Lung (tissue), 12 donors: ENCODE results near the gene KIN. TPM values are rescaled to one million over a fixed set of nuclear protein-coding genes. Genes with fewer than 3 reads are reported as not detected.

ENCODE experiments used
- ATAC-seq: fragments of 200-7000 bp; cut with Tn5 transposase; one replicate; pipeline ENCODE4 v1.9.1; 2020; ENCODE audit warnings: moderate number of reproducible peaks; ENCODE audit not compliant: insufficient read depth, low FRiP score
- DNase-seq, 3 donors: peaks; one replicate each; pipeline ENCODE4 v3.0.0-alpha.2; 2013 to 2017
- H3K27ac ChIP-seq, 2 donors: one replicate each; pipeline ENCODE4 v1.5.1; 2013; ENCODE audit warnings: mild to moderate bottlenecking in 2 of 2, moderate library complexity in 2 of 2, control low read depth in 1 of 2, inconsistent platforms in 1 of 2, low read depth in 1 of 2, low read length in 1 of 2
- H3K27me3 ChIP-seq, 3 donors: one replicate each; pipeline ENCODE4 v1.5.1; 2013; ENCODE audit warnings: low read length in 2 of 3; ENCODE audit not compliant: control insufficient read depth in 3 of 3, insufficient read depth in 3 of 3
- H3K36me3 ChIP-seq, 4 donors: one replicate each; pipeline ENCODE4 v1.5.1; 2013; ENCODE audit warnings: low read length in 4 of 4, mild to moderate bottlenecking in 1 of 4, moderate library complexity in 1 of 4; ENCODE audit not compliant: control insufficient read depth in 4 of 4, insufficient read depth in 4 of 4
- H3K4me1 ChIP-seq, 5 donors: one replicate each; pipeline ENCODE4 v1.5.1; 2013; ENCODE audit warnings: low read length in 5 of 5, mild to moderate bottlenecking in 2 of 5, moderate library complexity in 1 of 5; ENCODE audit not compliant: control insufficient read depth in 5 of 5, insufficient read depth in 5 of 5
- H3K4me3 ChIP-seq: one replicate; pipeline ENCODE4 v1.5.1; 2013; ENCODE audit warnings: mild to moderate bottlenecking, control low read depth, moderate library complexity
- H3K9ac ChIP-seq, 2 donors: one replicate each; pipeline ENCODE4 v1.5.1; 2013; ENCODE audit warnings: low read length in 2 of 2, control low read depth in 1 of 2; ENCODE audit not compliant: insufficient read depth in 1 of 2
- H3K9me3 ChIP-seq, 4 donors: one replicate each; pipeline ENCODE4 v1.5.1; 2013; ENCODE audit warnings: low read length in 3 of 4, mild to moderate bottlenecking in 1 of 4, moderate library complexity in 1 of 4; ENCODE audit not compliant: control insufficient read depth in 4 of 4, insufficient read depth in 3 of 4
- WGBS, 2 donors: extraction: QIAGEN DNeasy Blood & Tissue Kit; methylation state at CpG; one replicate each; pipeline ENCODE4 v1.1.7; 2013; 5-methylcytosine and 5-hydroxymethylcytosine counted together
- polyA plus RNA-seq, 2 donors: library from polyadenylated mRNA; stranded (reverse); fragments of 200-250 nt; gene quantifications; one replicate each; pipeline ENCODE4 v1.2.1, GENCODE V29; 2013
- total RNA-seq, 2 donors: library from RNA; depleted of rRNA in 1 of 2; stranded (reverse); fragments of >200 nt in 1 of 2; gene quantifications; one replicate each; pipeline ENCODE4 v1.2.1, GENCODE V29; 2014 to 2021
- TF ChIP-seq, protein P1 (sequence below): IDR thresholded peaks from 2 replicates; pipeline ENCODE4 v1.5.1; 2012; ENCODE audit warnings: mild to moderate bottlenecking; ENCODE audit errors: control extremely low read depth, extremely low read depth
- donor health status: control.
- donor health status: control.
- donor health status: Bipolar disorder and iron deficiency.
- donor health status: healthy.
- donor health status: DM: yes; HTN: yes; CAD: no.

Gene KIN
- total and polyA plus RNA-seq, 4 donors: 6.0 to 15.9 (median 9.8) TPM

GRCh38 chr10:7702288-7702812 is 85.4 kb downstream of the KIN start:
- H3K4me1 ChIP-seq: no peaks in the 10 kb centered on the region
- no peaks in the 10 kb centered on the region for H3K9me3 ChIP-seq
- no peaks in the 10 kb centered on the region for H3K27me3 ChIP-seq
- no peak overlapping the region for H3K27ac ChIP-seq
- no peaks in the 10 kb centered on the region for H3K36me3 ChIP-seq
- 86 to 93% methylated on average over 4 of the region's 4 CpGs for WGBS, 2 donors
- TF ChIP-seq, protein P1, sequence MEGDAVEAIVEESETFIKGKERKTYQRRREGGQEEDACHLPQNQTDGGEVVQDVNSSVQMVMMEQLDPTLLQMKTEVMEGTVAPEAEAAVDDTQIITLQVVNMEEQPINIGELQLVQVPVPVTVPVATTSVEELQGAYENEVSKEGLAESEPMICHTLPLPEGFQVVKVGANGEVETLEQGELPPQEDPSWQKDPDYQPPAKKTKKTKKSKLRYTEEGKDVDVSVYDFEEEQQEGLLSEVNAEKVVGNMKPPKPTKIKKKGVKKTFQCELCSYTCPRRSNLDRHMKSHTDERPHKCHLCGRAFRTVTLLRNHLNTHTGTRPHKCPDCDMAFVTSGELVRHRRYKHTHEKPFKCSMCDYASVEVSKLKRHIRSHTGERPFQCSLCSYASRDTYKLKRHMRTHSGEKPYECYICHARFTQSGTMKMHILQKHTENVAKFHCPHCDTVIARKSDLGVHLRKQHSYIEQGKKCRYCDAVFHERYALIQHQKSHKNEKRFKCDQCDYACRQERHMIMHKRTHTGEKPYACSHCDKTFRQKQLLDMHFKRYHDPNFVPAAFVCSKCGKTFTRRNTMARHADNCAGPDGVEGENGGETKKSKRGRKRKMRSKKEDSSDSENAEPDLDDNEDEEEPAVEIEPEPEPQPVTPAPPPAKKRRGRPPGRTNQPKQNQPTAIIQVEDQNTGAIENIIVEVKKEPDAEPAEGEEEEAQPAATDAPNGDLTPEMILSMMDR: no peak
- H3K9ac ChIP-seq: no peak overlapping the region
- DNase-seq (no peak), ATAC-seq (no peak)
- no peak overlapping the region for H3K4me3 ChIP-seq

GRCh38 chr10:7701158-7701742 is 86.5 kb downstream of the KIN start:
- Histone ChIP-seq H3K36me3 (no peaks in the 10 kb centered on the region), H3K27me3 (no peaks in the 10 kb centered on the region), H3K4me1 (peaks cover 0 to under 1% (median 0%) of the 10 kb centered on the region in 5 donors), H3K9ac (no peak overlapping the region), H3K9me3 (no peaks in the 10 kb centered on the region), H3K4me3 (no peak overlapping the region), H3K27ac (no peak overlapping the region)
- ATAC-seq: no peak
- TF ChIP-seq, protein P1: no peak
- no peak for DNase-seq
- WGBS, 2 donors: 93 to 95% methylated on average over 8 of the region's 8 CpGs

Other genes starting within 250 kb of the KIN start
- 10 to 100 TPM; 10.9 to 68.5 TPM for gene ITIH5, start 121.0 kb downstream of the KIN start, total RNA-seq
- 1 to 10 TPM in 1 of 2 donors, under 1 TPM in 1; 0.88 to 1.9 TPM for gene ITIH5, start 121.0 kb downstream of the KIN start, polyA plus RNA-seq
- 1 to 10 TPM in 1 of 2 donors, under 1 TPM in 1; 0.95 to 4.9 TPM for gene ITIH2, start 84.7 kb downstream of the KIN start, total RNA-seq
- under 1 TPM in 1 of 2 donors, not detected in 1; 0.08 TPM for gene ITIH2, start 84.7 kb downstream of the KIN start, polyA plus RNA-seq
- gene ATP5F1C, start 184 bp upstream of the KIN start, total RNA-seq: 100 to 1,000 TPM; 175 to 185 TPM
- gene ATP5F1C, start 184 bp upstream of the KIN start, polyA plus RNA-seq: 100 to 1,000 TPM; 233 to 418 TPM
- gene TAF3, start 30.5 kb upstream of the KIN start, total RNA-seq: 1 to 10 TPM; 6.1 to 7.0 TPM
- 1 to 10 TPM; 3.4 to 3.8 TPM for gene TAF3, start 30.5 kb upstream of the KIN start, polyA plus RNA-seq